ENCODE data around the gene EEF1G. TPM values are rescaled to one million over a fixed set of nuclear protein-coding genes. Genes with fewer than 3 reads are reported as not detected.

EEF1G gene
- total RNA-seq, 1 experiment from 2014 or later = 1,119 TPM

DNA sequence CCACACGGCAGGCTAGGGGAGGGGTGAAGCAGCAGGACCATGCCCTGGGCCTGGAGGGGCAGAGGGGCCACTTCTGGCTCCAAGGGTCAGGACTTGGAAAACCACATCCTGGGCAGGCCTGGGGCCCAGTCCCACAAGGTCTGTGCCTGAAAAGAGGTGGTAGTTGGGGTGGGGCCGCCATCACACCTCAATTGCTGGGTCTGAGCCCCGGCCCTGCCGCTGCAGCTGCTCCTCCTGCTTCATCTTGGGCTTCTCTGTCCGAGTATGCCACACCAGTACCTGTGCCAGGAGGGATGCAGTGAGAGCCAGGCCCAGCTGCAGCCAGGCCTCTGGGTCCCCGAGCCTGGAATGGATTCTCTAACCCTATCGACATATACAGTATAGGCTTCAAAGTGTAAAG, 41.8 kb upstream of the EEF1G start:
- no peak for DNase-seq (ENCODE audit: low read depth, low spot score)
- peaks cover 21% of the 10 kb centered on the region for H3K4me1 ChIP-seq (ENCODE audit: control insufficient read depth, insufficient read depth, low read length)
- TF ChIP-seq TCF7L2 (IDR thresholded peaks at IDR 0.05; ENCODE audit: low read depth, low read length) (no peak), POLR2AphosphoS5 (IDR thresholded peaks at IDR 0.05; ENCODE audit: low read depth, low read length) (no peak), SIN3A (IDR thresholded peaks at IDR 0.05; ENCODE audit: borderline replicate concordance, insufficient read depth, low read depth, low read length) (no peak)
- TF ChIP-seq, protein P1, sequence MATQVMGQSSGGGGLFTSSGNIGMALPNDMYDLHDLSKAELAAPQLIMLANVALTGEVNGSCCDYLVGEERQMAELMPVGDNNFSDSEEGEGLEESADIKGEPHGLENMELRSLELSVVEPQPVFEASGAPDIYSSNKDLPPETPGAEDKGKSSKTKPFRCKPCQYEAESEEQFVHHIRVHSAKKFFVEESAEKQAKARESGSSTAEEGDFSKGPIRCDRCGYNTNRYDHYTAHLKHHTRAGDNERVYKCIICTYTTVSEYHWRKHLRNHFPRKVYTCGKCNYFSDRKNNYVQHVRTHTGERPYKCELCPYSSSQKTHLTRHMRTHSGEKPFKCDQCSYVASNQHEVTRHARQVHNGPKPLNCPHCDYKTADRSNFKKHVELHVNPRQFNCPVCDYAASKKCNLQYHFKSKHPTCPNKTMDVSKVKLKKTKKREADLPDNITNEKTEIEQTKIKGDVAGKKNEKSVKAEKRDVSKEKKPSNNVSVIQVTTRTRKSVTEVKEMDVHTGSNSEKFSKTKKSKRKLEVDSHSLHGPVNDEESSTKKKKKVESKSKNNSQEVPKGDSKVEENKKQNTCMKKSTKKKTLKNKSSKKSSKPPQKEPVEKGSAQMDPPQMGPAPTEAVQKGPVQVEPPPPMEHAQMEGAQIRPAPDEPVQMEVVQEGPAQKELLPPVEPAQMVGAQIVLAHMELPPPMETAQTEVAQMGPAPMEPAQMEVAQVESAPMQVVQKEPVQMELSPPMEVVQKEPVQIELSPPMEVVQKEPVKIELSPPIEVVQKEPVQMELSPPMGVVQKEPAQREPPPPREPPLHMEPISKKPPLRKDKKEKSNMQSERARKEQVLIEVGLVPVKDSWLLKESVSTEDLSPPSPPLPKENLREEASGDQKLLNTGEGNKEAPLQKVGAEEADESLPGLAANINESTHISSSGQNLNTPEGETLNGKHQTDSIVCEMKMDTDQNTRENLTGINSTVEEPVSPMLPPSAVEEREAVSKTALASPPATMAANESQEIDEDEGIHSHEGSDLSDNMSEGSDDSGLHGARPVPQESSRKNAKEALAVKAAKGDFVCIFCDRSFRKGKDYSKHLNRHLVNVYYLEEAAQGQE (IDR thresholded peaks at IDR 0.05; ENCODE audit: insufficient read depth in 1 of 2, low read depth in 2 of 2, low read length in 1 of 2) = no peak
- TF ChIP-seq, protein P2, sequence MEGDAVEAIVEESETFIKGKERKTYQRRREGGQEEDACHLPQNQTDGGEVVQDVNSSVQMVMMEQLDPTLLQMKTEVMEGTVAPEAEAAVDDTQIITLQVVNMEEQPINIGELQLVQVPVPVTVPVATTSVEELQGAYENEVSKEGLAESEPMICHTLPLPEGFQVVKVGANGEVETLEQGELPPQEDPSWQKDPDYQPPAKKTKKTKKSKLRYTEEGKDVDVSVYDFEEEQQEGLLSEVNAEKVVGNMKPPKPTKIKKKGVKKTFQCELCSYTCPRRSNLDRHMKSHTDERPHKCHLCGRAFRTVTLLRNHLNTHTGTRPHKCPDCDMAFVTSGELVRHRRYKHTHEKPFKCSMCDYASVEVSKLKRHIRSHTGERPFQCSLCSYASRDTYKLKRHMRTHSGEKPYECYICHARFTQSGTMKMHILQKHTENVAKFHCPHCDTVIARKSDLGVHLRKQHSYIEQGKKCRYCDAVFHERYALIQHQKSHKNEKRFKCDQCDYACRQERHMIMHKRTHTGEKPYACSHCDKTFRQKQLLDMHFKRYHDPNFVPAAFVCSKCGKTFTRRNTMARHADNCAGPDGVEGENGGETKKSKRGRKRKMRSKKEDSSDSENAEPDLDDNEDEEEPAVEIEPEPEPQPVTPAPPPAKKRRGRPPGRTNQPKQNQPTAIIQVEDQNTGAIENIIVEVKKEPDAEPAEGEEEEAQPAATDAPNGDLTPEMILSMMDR (IDR thresholded peaks at IDR 0.05) = no peak
- H3K4me3 ChIP-seq (ENCODE audit: low read depth in 2 of 2, low read length in 2 of 2) = no peak overlapping the region
- H3K27ac ChIP-seq (ENCODE audit: low read length) = no peak overlapping the region
- ATAC-seq = no peak
- H3K36me3 ChIP-seq (ENCODE audit: control insufficient read depth, insufficient read depth, low read length) = no peaks in the 10 kb centered on the region; the same call in 1 of the 2 replicates
- no peaks in the 10 kb centered on the region for H3K27me3 ChIP-seq (ENCODE audit: control insufficient read depth, insufficient read depth, low read length)
- ChIA-PET POLR2A (no interaction called here), CTCF (no interaction called here)
- in situ Hi-C loops (cut with HindIII; ENCODE audit: low pct_unique_long_range_greater_than_20kb, low sequenced_read_pairs) = no loop called here
- intact Hi-C loops (cut with micrococcal nuclease; ENCODE audit: unreplicated experiment) = no loop called here
- H3K9me3 ChIP-seq (ENCODE audit: control insufficient read depth, insufficient read depth, low read depth, low read length) = no peaks in the 10 kb centered on the region
- no TSS peak for BruUV-seq (replicated peaks)

DNA sequence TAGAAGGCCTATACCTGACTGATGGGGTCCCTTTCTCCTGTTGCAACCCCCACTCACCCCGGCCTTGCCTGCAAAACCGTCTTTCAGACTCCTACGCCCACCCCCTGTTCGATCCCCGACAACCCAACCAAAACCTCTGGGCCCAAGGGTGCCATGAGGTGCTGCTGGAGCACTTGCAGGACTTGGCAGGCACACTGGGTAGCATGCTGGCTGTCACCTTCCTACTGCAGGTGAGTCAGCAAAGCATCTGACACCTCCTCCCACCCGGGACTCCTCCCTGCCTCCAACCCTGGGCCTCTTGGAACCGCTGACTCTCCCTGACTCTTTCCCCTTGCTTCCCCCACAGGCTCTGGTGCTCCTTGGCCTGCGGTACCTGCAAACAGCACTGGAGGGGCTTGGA, 40.6 kb upstream of the EEF1G start:
- in situ Hi-C loops (cut with HindIII; ENCODE audit: low pct_unique_long_range_greater_than_20kb, low sequenced_read_pairs) (no loop called here), intact Hi-C loops (cut with micrococcal nuclease; ENCODE audit: unreplicated experiment) (no loop called here)
- ChIA-PET POLR2A (no interaction called here), CTCF (no interaction called here)
- Histone ChIP-seq H3K4me1 (ENCODE audit: control insufficient read depth, insufficient read depth, low read length) (peaks cover 21% of the 10 kb centered on the region), H3K27me3 (ENCODE audit: control insufficient read depth, insufficient read depth, low read length) (no peaks in the 10 kb centered on the region), H3K36me3 (ENCODE audit: control insufficient read depth, insufficient read depth, low read length) (no peaks in the 10 kb centered on the region; the same call in 1 of the 2 replicates), H3K27ac (ENCODE audit: low read length) (peak overlapping the region; percentile 31; the same call in 1 of the 2 replicates), H3K9me3 (ENCODE audit: control insufficient read depth, insufficient read depth, low read depth, low read length) (no peaks in the 10 kb centered on the region), H3K4me3 (ENCODE audit: low read depth in 2 of 2, low read length in 2 of 2) (no peak overlapping the region)
- no TSS peak for BruUV-seq (replicated peaks)
- ATAC-seq (no peak), DNase-seq (ENCODE audit: low read depth, low spot score) (no peak)
- TF ChIP-seq SIN3A (IDR thresholded peaks at IDR 0.05; ENCODE audit: borderline replicate concordance, insufficient read depth, low read depth, low read length) (no peak), TCF7L2 (IDR thresholded peaks at IDR 0.05; ENCODE audit: low read depth, low read length) (no peak), POLR2AphosphoS5 (IDR thresholded peaks at IDR 0.05; ENCODE audit: low read depth, low read length) (no peak)
- TF ChIP-seq, protein P2 (IDR thresholded peaks at IDR 0.05) = no peak
- TF ChIP-seq, protein P1 (IDR thresholded peaks at IDR 0.05; ENCODE audit: insufficient read depth in 1 of 2, low read depth in 2 of 2, low read length in 1 of 2) = no peak
